Measurements from ENCODE around the gene ADGB.
"Not testable (repeated sequence)": the region's sequence is repeated elsewhere in the genome, so short reads cannot be mapped to it uniquely, and the experiment has no call there.

The ADGB gene

GRCh38 chr6:146598772-146599405, at the start of gene ADGB:
Gene ADGB, plus strand, starts transcription at chr6:146598972. Its CDS starts 69 bp downstream, at chr6:146599041.
- TF ChIP-seq, protein P1, sequence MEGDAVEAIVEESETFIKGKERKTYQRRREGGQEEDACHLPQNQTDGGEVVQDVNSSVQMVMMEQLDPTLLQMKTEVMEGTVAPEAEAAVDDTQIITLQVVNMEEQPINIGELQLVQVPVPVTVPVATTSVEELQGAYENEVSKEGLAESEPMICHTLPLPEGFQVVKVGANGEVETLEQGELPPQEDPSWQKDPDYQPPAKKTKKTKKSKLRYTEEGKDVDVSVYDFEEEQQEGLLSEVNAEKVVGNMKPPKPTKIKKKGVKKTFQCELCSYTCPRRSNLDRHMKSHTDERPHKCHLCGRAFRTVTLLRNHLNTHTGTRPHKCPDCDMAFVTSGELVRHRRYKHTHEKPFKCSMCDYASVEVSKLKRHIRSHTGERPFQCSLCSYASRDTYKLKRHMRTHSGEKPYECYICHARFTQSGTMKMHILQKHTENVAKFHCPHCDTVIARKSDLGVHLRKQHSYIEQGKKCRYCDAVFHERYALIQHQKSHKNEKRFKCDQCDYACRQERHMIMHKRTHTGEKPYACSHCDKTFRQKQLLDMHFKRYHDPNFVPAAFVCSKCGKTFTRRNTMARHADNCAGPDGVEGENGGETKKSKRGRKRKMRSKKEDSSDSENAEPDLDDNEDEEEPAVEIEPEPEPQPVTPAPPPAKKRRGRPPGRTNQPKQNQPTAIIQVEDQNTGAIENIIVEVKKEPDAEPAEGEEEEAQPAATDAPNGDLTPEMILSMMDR (conservative IDR thresholded peaks at IDR 0.05), result no peak
- peak within 1 kb of the TSS; percentile 29; the same call in 1 of the 2 replicates for H3K27ac ChIP-seq

DNA sequence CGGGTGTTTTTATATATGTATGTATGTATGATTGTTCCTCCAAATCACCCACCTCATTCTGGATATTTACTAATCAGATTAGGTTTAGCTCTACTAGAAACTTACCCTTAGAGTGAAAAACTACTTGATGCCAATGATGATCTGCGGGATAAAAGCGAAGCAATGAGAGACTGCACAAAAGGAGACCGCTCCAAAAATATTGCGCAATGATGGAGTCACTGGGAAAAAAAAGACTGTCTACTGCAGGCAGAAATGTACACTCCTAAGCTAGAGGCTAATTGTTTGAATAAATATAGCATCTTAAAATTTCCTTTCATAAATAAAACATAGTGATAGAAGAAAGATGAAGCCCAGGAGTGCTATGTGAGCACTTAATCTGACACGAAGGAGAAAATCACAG, 47.9 kb upstream of the ADGB start:
- H3K27ac ChIP-seq, result no peak overlapping the region
- TF ChIP-seq, protein P1 (conservative IDR thresholded peaks at IDR 0.05), result no peak

DNA sequence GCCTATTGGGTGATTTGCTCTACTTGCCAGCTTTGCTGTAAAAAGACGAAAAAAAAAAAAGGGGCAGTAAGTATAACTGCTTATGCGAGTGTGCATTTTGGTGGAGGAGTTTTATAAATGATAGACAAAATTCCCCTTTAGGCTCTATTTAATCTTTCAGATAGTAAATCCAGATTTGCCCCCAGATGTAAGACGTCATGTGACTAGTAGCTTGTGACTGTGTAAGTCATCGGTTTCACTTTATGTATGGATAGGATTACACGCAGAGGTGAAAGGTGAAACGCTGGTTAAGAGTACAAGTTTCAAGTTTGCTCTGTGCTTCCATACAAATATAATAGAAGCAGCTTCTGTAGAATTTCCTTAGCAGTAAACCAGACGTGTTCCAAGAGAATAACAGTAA, 47.2 kb upstream of the ADGB start:
- H3K27ac ChIP-seq, result no peak overlapping the region
- TF ChIP-seq, protein P1 (conservative IDR thresholded peaks at IDR 0.05), result no peak

DNA sequence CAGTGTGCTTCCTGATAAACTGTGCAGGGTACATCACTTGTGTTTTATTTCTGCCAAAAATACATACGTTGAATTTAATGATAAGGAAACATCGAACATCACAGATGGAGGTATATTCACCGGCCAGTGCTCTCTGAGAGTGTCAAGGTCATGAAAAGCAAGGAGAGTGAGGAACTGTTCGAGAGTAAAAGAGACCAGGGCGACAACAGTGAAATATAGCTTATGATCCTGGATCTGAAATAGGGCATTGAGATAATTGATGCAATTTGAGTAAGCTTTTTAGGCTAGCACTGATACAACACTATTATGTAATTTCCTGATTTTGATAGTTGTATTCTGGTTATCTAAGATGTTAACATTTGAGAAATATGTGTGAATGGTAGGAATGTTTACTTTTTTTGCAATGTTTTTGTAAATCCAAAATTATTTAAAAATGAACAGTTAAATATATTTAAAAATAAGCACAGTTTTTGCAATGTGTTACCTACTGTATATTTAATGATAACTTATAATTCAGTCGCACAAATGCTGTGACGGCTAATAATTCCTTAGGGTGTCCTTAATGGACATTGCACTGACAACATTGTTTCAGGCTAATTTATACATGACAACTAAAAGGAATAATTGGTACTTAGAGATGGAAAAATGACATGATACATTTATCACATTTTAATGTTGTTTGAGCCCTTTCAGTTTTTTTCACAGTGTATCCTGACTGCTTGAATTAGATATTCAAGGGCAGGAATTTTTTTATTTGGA, 45.2 kb upstream of the ADGB start:
- TF ChIP-seq, protein P1 (conservative IDR thresholded peaks at IDR 0.05), result no peak
- H3K27ac ChIP-seq, result no peak overlapping the region

DNA sequence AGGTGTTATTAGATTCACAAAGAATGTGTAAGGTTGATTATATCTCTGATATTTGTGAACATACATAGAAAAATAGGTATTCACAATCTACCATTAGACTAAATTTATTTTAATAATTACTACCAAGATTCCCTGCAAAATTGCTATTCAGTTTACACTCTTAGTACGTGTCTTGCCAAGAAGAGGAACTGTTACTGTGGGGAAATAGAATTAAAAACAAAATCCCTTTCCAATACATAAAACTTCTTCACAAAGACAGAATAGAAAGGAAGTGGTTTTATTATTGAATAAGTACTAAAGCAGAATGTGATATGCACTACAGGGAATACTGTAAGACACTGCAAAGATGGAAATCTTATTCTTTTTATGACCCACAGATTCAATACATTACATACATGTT, 38.2 kb upstream of the ADGB start:
- H3K27ac ChIP-seq, result no peak overlapping the region
- TF ChIP-seq, protein P1 (conservative IDR thresholded peaks at IDR 0.05), result no peak

DNA sequence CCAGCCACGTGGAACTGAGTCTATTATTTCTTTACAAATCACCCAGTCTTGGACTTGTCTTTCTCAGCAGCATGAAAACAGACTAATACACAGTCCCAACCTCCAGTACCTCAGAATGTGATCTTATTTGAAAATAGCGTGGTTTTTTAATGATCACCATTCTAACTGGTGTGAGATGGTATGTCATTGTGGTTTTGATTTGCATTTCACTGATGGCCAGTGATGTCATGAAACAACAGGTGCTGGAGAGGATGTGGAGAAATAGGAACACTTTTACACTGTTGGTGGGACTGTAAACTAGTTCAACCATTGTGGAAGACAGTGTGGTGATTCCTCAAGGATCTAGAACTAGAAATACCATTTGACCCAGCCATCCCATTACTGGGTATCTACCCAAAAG, 32.1 kb upstream of the ADGB start:
- not testable (repeated sequence) for H3K27ac ChIP-seq

GRCh38 chr6:146568619-146569018, 30.2 kb upstream of the ADGB start:
- not testable (repeated sequence) for H3K27ac ChIP-seq

- TF ChIP-seq, protein P1 (conservative IDR thresholded peaks at IDR 0.05), result no peak
- H3K27ac ChIP-seq, result no peak overlapping the region
Measured at GRCh38 chr6:146574211-146574610, 24.6 kb upstream of the ADGB start.

Data from VCaP (cell line).